OCI-LY3 (cell line): Measurements from ENCODE around the gene SNX24.
A peak's percentile ranks its signal among the peaks of the same experiment; 100 is the strongest.
"Not testable (repeated sequence)": the region's sequence is repeated elsewhere in the genome, so short reads cannot be mapped to it uniquely, and the experiment has no call there.

Experiments
- H2AFZ ChIP-seq: fragments of 200-600, 300-600 bp; shearing (Covaris generic); 2 replicates; pipeline ENCODE4 v1.6.0; 2014; ENCODE audit warnings: antibody characterized with exemption, low read depth, low read length
- H3K27ac ChIP-seq: fragments of 200-600, 300-600 bp; sonication (generic); 2 replicates; pipeline ENCODE4 v1.5.1; 2014; ENCODE audit warnings: mild to moderate bottlenecking, low read length, moderate library complexity, mixed read lengths
- H3K27me3 ChIP-seq: fragments of 200-600, 300-600 bp; sonication (generic); 2 replicates; pipeline ENCODE4 v1.6.1; 2014; ENCODE audit warnings: low read depth, low read length, mixed read lengths
- H3K36me3 ChIP-seq: fragments of 200-600, 300-600 bp; sonication (generic); replicated peaks from 2 replicates; pipeline ENCODE3; 2014; ENCODE audit warnings: low read depth, low read length, mixed read lengths
- H3K4me1 ChIP-seq: fragments of 300-600, 200-600 bp; sonication (generic); 2 replicates; pipeline ENCODE4 v1.6.1; 2014; ENCODE audit warnings: low read length, mixed read lengths
- H3K4me2 ChIP-seq: fragments of 200-600, 300-600 bp; sonication (generic); 2 replicates; pipeline ENCODE4 v1.6.1; 2014; ENCODE audit warnings: low read length, mixed read lengths
- H3K4me3 ChIP-seq: fragments of 300-600, 200-600 bp; sonication (generic); 2 replicates; pipeline ENCODE4 v1.5.1; 2014; ENCODE audit warnings: antibody characterized with exemption, mild to moderate bottlenecking, low read length, moderate library complexity
- H3K79me2 ChIP-seq: fragments of 300-600, 200-600 bp; shearing (Covaris generic); 2 replicates; pipeline ENCODE4 v1.6.1; 2014; ENCODE audit warnings: mild to moderate bottlenecking, low read length, mixed read lengths
- H3K9ac ChIP-seq: fragments of 300-600, 200-600 bp; shearing (Covaris generic); 2 replicates; pipeline ENCODE4 v1.6.0; 2014; ENCODE audit warnings: mild to moderate bottlenecking, low read length, moderate library complexity
- H3K9me3 ChIP-seq: fragments of 200-600, 300-600 bp; shearing (Covaris generic); 2 replicates; pipeline ENCODE4 v1.6.1; 2014; ENCODE audit warnings: low read length, mixed read lengths; ENCODE audit not compliant: insufficient read depth
- H4K20me1 ChIP-seq: fragments of 200-600, 300-600 bp; sonication (generic); 2 replicates; pipeline ENCODE4 v1.6.1; 2016; ENCODE audit warnings: low read length, mixed read lengths; ENCODE audit not compliant: insufficient read depth
- EZH2phosphoT487 ChIP-seq: fragments of 200-600 bp; shearing (Covaris generic); IDR thresholded peaks from 2 replicates; pipeline ENCODE4 v1.6.1; 2018; ENCODE audit warnings: antibody characterized with exemption, mixed run types, low read depth
- TF ChIP-seq, protein P1 (sequence below): fragments of 200-600, 300-600 bp; sonication (generic); IDR thresholded peaks from 2 replicates; pipeline ENCODE4 v1.5.1; 2014; ENCODE audit warnings: antibody characterized with exemption, low read length, low read depth

Gene SNX24

DNA sequence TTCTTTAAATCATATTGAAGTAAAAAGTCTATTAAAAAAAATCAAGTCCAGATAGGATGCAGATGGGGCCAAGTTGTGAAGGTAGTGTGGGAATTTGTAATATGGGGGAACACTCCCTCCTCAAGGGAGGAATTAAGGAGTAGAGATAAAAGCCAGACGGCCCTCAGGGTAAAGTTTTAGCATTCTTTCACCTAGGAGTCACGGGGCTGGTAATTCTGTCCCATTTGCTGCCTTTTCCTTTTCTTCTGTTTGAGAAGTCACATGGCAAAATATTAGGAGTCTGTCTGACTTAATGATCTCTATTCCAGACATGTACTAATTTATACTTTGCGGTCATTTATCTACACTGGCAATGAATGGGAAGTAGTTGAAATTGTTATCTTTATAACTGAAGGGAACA lies 61.9 kb downstream of the SNX24 start:
- TF ChIP-seq, protein P1, sequence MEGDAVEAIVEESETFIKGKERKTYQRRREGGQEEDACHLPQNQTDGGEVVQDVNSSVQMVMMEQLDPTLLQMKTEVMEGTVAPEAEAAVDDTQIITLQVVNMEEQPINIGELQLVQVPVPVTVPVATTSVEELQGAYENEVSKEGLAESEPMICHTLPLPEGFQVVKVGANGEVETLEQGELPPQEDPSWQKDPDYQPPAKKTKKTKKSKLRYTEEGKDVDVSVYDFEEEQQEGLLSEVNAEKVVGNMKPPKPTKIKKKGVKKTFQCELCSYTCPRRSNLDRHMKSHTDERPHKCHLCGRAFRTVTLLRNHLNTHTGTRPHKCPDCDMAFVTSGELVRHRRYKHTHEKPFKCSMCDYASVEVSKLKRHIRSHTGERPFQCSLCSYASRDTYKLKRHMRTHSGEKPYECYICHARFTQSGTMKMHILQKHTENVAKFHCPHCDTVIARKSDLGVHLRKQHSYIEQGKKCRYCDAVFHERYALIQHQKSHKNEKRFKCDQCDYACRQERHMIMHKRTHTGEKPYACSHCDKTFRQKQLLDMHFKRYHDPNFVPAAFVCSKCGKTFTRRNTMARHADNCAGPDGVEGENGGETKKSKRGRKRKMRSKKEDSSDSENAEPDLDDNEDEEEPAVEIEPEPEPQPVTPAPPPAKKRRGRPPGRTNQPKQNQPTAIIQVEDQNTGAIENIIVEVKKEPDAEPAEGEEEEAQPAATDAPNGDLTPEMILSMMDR: no peak
- no peak for TF ChIP-seq EZH2phosphoT487
- H3K4me1 ChIP-seq: peaks cover 6% of the 10 kb centered on the region; the same call in 1 of the 2 replicates
- H3K27ac ChIP-seq: no peak overlapping the region
- no peaks in the 10 kb centered on the region for H3K9me3 ChIP-seq
- no peaks in the 10 kb centered on the region for H3K79me2 ChIP-seq
- no peak overlapping the region for H3K4me3 ChIP-seq
- H2AFZ ChIP-seq: no peak overlapping the region
- no peak overlapping the region for H3K9ac ChIP-seq
- H3K4me2 ChIP-seq: no peak overlapping the region
- H3K27me3 ChIP-seq: no peaks in the 10 kb centered on the region
- no peaks in the 10 kb centered on the region for H3K36me3 ChIP-seq
- no peaks in the 10 kb centered on the region for H4K20me1 ChIP-seq

DNA sequence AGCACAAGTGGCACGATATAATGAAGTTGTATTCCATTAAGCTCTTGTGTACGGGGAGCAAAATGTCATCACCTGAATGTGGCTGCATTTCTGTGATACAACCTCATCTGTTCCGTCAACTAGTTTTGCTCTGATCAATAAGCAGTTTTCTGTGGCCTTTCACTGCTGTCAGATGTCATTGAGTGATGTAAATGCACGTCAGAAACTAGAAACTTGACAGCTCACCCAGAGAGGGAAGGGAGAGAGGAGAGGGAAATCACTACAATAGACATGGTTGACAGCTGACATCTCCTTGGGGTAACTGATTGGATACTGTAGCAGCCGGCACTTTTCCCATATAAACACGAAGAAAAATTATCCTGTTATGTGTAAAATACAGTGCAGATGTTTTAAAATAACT lies 62.7 kb downstream of the SNX24 start:
- Histone ChIP-seq H3K4me2 (no peak overlapping the region), H3K79me2 (no peaks in the 10 kb centered on the region), H4K20me1 (no peaks in the 10 kb centered on the region), H3K4me3 (no peak overlapping the region), H3K27me3 (no peaks in the 10 kb centered on the region), H2AFZ (no peak overlapping the region), H3K9ac (no peak overlapping the region), H3K36me3 (no peaks in the 10 kb centered on the region), H3K9me3 (no peaks in the 10 kb centered on the region), H3K4me1 (peaks cover 6% of the 10 kb centered on the region; the same call in 1 of the 2 replicates), H3K27ac (no peak overlapping the region)
- TF ChIP-seq, protein P1: no peak
- TF ChIP-seq EZH2phosphoT487: no peak

DNA sequence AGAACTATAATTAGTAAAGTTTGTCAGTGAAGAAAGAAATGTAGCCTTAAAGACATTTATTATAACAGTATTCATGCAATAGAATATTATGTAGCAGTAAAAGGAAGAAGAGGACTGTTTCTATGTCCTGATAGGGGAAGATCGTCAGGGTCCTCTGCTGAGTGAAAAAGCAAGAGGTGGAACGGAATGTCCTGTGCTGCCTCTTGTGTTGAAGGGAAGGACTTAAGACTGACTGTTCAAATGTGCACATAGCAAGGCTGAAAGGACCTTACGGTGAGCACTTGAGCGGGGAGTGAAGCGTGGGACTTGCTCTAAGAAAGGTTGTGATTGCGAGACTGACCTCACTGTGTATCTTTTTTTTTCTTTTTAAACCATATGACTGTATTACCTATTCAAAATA lies 63.2 kb downstream of the SNX24 start:
- no peak overlapping the region for H3K27ac ChIP-seq
- no peaks in the 10 kb centered on the region for H3K79me2 ChIP-seq
- no peaks in the 10 kb centered on the region for H3K9me3 ChIP-seq
- no peak overlapping the region for H3K4me2 ChIP-seq
- no peaks in the 10 kb centered on the region for H3K36me3 ChIP-seq
- no peak overlapping the region for H2AFZ ChIP-seq
- H3K9ac ChIP-seq: no peak overlapping the region
- TF ChIP-seq, protein P1: peak; percentile 14
- no peak for TF ChIP-seq EZH2phosphoT487
- H4K20me1 ChIP-seq: no peaks in the 10 kb centered on the region
- H3K4me1 ChIP-seq: peaks cover 6% of the 10 kb centered on the region; the same call in 1 of the 2 replicates
- no peak overlapping the region for H3K4me3 ChIP-seq
- H3K27me3 ChIP-seq: no peaks in the 10 kb centered on the region

DNA sequence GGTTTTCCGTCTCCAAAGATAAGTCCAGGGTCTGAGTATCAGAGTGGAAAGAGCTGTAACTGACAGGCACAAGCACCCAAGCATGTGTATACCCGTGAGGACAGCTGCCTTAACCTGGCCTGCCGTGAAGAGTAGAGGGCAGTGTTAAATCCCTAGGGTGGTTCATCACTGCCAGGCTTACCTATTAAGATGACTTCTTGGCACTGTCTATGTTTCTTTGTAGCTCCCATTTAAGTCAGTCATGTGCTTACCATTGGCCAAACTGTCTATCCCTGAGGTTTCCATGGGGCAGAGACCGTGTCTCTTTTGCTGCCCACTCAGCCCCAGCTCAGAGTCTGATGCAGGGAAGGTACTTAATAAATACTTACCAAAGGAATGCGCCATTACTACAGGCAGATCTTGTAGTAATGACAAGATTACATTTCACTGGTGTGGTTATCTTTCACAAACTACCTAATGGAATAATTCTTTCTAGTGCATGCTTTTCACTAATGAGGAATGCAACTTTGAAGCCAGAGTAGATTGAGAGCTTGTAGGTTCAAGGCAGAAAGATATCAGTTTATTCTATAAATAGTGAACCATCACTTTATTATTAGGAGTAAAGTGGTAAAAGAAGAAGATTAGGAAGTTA lies 64.2 kb downstream of the SNX24 start:
- H3K4me3 ChIP-seq: no peak overlapping the region
- TF ChIP-seq, protein P1: no peak
- no peak for TF ChIP-seq EZH2phosphoT487
- H3K36me3 ChIP-seq: no peaks in the 10 kb centered on the region
- no peaks in the 10 kb centered on the region for H3K79me2 ChIP-seq
- H3K27ac ChIP-seq: no peak overlapping the region
- H3K4me1 ChIP-seq: peaks cover 6% of the 10 kb centered on the region; the same call in 1 of the 2 replicates
- H3K4me2 ChIP-seq: no peak overlapping the region
- H3K9ac ChIP-seq: no peak overlapping the region
- H4K20me1 ChIP-seq: no peaks in the 10 kb centered on the region
- no peaks in the 10 kb centered on the region for H3K27me3 ChIP-seq
- H3K9me3 ChIP-seq: no peaks in the 10 kb centered on the region
- H2AFZ ChIP-seq: no peak overlapping the region

DNA sequence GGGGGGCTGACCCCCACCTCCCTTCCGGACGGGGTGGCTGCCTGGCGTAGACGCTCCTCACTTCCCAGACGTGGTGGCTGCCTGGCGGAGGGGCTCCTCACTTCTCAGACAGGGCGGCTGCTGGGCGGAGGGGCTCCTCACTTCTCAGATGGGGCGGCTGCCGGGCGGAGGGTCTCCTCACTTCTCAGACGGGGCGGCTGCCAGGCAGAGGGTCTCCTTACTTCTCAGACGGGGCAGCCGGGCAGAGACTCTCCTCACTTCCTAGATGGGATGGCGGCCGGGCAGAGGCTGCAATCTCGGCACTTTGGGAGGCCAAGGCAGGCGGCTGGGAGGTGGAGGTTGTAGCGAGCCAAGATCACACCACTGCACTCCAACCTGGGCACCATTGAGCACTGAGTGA lies 68.0 kb downstream of the SNX24 start:
- H3K4me3 ChIP-seq, H3K4me2 ChIP-seq, H3K27ac ChIP-seq, H3K9me3 ChIP-seq, H3K27me3 ChIP-seq, H3K79me2 ChIP-seq, H3K9ac ChIP-seq, H2AFZ ChIP-seq, H4K20me1 ChIP-seq, H3K36me3 ChIP-seq: not testable (repeated sequence)
- peaks cover 21% of the 10 kb centered on the region for H3K4me1 ChIP-seq
